Mesenchymal stem cell (in vitro differentiated cells and primary cell): ENCODE data around the gene KRTAP13-2.

Experiments
- DNase-seq: peaks from one replicate; pipeline ENCODE4 v3.0.0-alpha.2; 2013
- H2AFZ ChIP-seq: one replicate; pipeline ENCODE4 v1.6.1; 2013; ENCODE audit warnings: low read depth, mild to moderate bottlenecking, control low read depth, inconsistent platforms, low read length, moderate library complexity
- H2AK5ac ChIP-seq: 2 replicates; pipeline ENCODE4 v1.6.1; 2013; ENCODE audit warnings: low read length, moderate library complexity, mild to moderate bottlenecking, inconsistent platforms; ENCODE audit not compliant: severe bottlenecking
- H2BK120ac ChIP-seq: one replicate; pipeline ENCODE4 v1.6.1; 2013; ENCODE audit warnings: low read depth, mild to moderate bottlenecking, inconsistent platforms, low read length, moderate library complexity
- H2BK12ac ChIP-seq, 2 experiments: one replicate each; pipeline ENCODE4 v1.6.1; 2013; ENCODE audit warnings: inconsistent platforms in 2 of 2, low read length in 2 of 2, mild to moderate bottlenecking in 2 of 2, moderate library complexity in 2 of 2, control low read depth in 1 of 2
- H2BK15ac ChIP-seq: one replicate; pipeline ENCODE4 v1.6.1; 2013; ENCODE audit warnings: mild to moderate bottlenecking, low read depth, inconsistent platforms; ENCODE audit not compliant: poor library complexity, severe bottlenecking
- H2BK5ac ChIP-seq: 2 replicates; pipeline ENCODE4 v1.6.1; 2013; ENCODE audit warnings: low read depth, mild to moderate bottlenecking, low read length, control low read depth, inconsistent platforms; ENCODE audit not compliant: poor library complexity, severe bottlenecking
- H3K14ac ChIP-seq, 2 experiments: one replicate each; pipeline ENCODE4 v1.6.1; 2013; ENCODE audit warnings: inconsistent platforms in 2 of 2, low read length in 2 of 2, control low read depth in 1 of 2, mild to moderate bottlenecking in 1 of 2, moderate library complexity in 1 of 2
- H3K18ac ChIP-seq, 2 experiments: one replicate each; pipeline ENCODE4 v1.6.1; 2013; ENCODE audit warnings: inconsistent platforms in 2 of 2, low read length in 2 of 2, control low read depth in 1 of 2, low read depth in 1 of 2, mild to moderate bottlenecking in 1 of 2
- H3K23ac ChIP-seq, 2 experiments: one replicate each; pipeline ENCODE4 v1.6.1; 2013; ENCODE audit warnings: inconsistent platforms in 2 of 2, low read length in 2 of 2, mild to moderate bottlenecking in 2 of 2, moderate library complexity in 2 of 2, control low read depth in 1 of 2
- H3K27ac ChIP-seq: 2 replicates; pipeline ENCODE4 v1.5.1; 2013; ENCODE audit warnings: mild to moderate bottlenecking, moderate library complexity, low read length, control low read depth, inconsistent platforms; ENCODE audit not compliant: poor library complexity, severe bottlenecking
- H3K27me3 ChIP-seq, 2 experiments: 2 replicates each; pipeline versions ENCODE4 v1.6.1 to v1.7.0; 2013; ENCODE audit warnings: low read length in 2 of 2, mild to moderate bottlenecking in 2 of 2, moderate library complexity in 2 of 2, control low read depth in 1 of 2, inconsistent platforms in 1 of 2; ENCODE audit not compliant: control insufficient read depth in 1 of 2, insufficient read depth in 1 of 2
- H3K36me3 ChIP-seq, 2 experiments: 2 replicates each; pipeline versions ENCODE4 v1.6.1 to v1.7.0; 2013; ENCODE audit warnings: low read length in 2 of 2, control low read depth in 1 of 2, inconsistent platforms in 1 of 2, low read depth in 1 of 2, mild to moderate bottlenecking in 1 of 2; ENCODE audit not compliant: insufficient read depth in 2 of 2, control insufficient read depth in 1 of 2
- H3K4ac ChIP-seq, 2 experiments: one replicate each; pipeline ENCODE4 v1.6.1; 2013; ENCODE audit warnings: inconsistent platforms in 2 of 2, low read length in 2 of 2, mild to moderate bottlenecking in 2 of 2, moderate library complexity in 2 of 2, control low read depth in 1 of 2, low read depth in 1 of 2
- H3K4me1 ChIP-seq: 2 replicates; pipeline ENCODE4 v1.6.1; 2013; ENCODE audit warnings: low read depth, low read length, control low read depth; ENCODE audit not compliant: control insufficient read depth, insufficient read depth
- H3K4me2 ChIP-seq: 2 replicates; pipeline ENCODE4 v1.6.1; 2013; ENCODE audit warnings: low read length, mild to moderate bottlenecking, inconsistent platforms; ENCODE audit not compliant: poor library complexity, severe bottlenecking
- H3K4me3 ChIP-seq, 2 experiments: 2 replicates each; pipeline versions ENCODE4 v1.5.1 to v1.7.0; 2013; ENCODE audit warnings: low read length in 2 of 2, mild to moderate bottlenecking in 2 of 2, control low read depth in 1 of 2, low read depth in 1 of 2; ENCODE audit not compliant: insufficient read depth in 1 of 2
- H3K79me1 ChIP-seq: replicated peaks from 2 replicates; pipeline ENCODE4 v1.6.1; 2013; ENCODE audit warnings: mild to moderate bottlenecking, control low read depth, low read length, inconsistent platforms; ENCODE audit not compliant: poor library complexity, severe bottlenecking
- H3K9ac ChIP-seq: 2 replicates; pipeline ENCODE4 v1.7.0; 2013; ENCODE audit warnings: mild to moderate bottlenecking, low read length, moderate library complexity
- H3K9me3 ChIP-seq: 2 replicates; pipeline ENCODE4 v1.7.0; 2013; ENCODE audit warnings: mild to moderate bottlenecking, low read length; ENCODE audit not compliant: control insufficient read depth
- H4K8ac ChIP-seq: one replicate; pipeline ENCODE4 v1.6.1; 2013; ENCODE audit warnings: inconsistent platforms, mild to moderate bottlenecking, low read length, moderate library complexity
- H4K91ac ChIP-seq: one replicate; pipeline ENCODE4 v1.6.1; 2013; ENCODE audit warnings: mild to moderate bottlenecking, low read length, inconsistent platforms
- WGBS: methylation state at CpG from one replicate; pipeline ENCODE4 v1.1.7; 2013; ENCODE audit warnings: mixed read lengths; 5-methylcytosine and 5-hydroxymethylcytosine counted together

The KRTAP13-2 gene

DNA sequence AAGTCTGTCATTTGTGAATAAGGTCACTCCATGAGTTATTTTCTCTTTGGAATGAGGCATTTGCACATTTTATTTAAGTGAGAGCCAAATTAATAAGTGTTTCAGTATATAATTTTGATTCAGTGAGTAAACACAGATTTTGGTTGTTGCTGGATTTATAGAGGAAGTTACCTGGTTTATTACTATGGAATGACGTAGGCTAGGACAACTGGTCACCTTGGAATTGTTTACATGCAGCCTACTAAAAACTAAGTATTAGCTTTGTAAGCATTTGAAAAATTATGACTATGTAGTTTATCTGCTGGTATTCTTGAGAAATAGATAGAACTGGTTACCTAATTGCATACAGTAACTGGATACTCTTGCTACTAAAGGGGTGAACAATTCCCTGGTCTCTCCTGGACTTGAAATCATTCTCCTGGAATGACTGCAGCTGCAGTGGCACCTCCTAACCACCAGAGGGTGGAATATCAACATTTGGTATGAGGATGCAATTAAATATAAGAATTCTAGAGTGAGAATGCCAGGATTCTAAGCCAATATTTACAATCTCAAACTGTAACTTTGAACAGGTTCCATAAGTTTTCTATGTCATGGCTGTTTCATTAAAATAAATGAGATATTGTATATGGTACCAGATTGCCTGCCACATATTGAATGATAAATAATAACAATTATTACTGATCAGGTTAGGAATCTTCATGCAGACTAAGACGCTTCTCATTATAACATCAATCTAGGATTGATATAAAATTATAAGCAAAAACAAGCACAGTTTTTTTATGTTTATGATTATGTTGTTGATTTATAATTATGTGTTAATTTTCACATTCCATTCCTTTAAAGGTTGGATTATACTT is 31.1 kb downstream of the KRTAP13-2 start:
- Histone ChIP-seq H3K9me3 (no peaks in the 10 kb centered on the region), H3K79me1 (no peaks in the 10 kb centered on the region), H3K4me2 (no peak overlapping the region), H3K4ac (no peak overlapping the region), H2BK120ac (no peak overlapping the region), H3K27ac (no peak overlapping the region), H4K8ac (no peak overlapping the region), H2AK5ac (no peak overlapping the region), H3K27me3 (no peaks in the 10 kb centered on the region), H2BK5ac (no peak overlapping the region), H2BK12ac (no peak overlapping the region), H3K4me1 (peaks cover 1% of the 10 kb centered on the region), H3K14ac (no peak overlapping the region), H3K4me3 (no peak overlapping the region), H2AFZ (no peak overlapping the region), H3K36me3 (no peaks in the 10 kb centered on the region), H3K23ac (no peak overlapping the region), H4K91ac (no peak overlapping the region), H3K18ac (no peak overlapping the region), H2BK15ac (no peak overlapping the region), H3K9ac (no peak overlapping the region)
- peak; percentile 13 for DNase-seq
- WGBS, result 42% methylated on average over 1 of the region's 2 CpGs

DNA sequence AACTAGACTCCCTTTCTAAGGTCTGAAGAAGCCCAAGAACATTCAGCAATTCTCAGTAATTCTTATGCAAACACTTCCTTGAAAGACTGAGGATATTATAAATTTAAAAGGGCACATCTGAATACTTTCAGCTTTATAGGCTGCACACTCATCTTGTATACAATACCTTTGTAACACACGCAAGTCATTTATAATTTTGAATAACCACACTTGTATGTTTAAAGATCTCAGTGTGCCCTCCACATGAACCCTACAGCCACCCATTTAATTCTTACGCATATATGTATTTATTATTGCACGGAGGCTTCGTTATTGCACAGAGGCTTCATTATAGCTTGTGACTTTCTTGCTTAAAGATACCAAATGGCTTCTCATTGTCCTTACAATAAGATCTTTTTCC is 33.4 kb downstream of the KRTAP13-2 start:
- Histone ChIP-seq H3K4me2 (no peak overlapping the region), H4K8ac (no peak overlapping the region), H2BK5ac (no peak overlapping the region), H3K4me3 (no peak overlapping the region), H3K9me3 (no peaks in the 10 kb centered on the region), H3K27me3 (no peaks in the 10 kb centered on the region), H2AK5ac (no peak overlapping the region), H3K23ac (no peak overlapping the region), H3K14ac (no peak overlapping the region), H2BK15ac (no peak overlapping the region), H3K36me3 (no peaks in the 10 kb centered on the region), H3K9ac (no peak overlapping the region), H3K79me1 (no peaks in the 10 kb centered on the region), H4K91ac (no peak overlapping the region), H3K4ac (no peak overlapping the region), H3K27ac (no peak overlapping the region), H2AFZ (no peak overlapping the region), H2BK12ac (no peak overlapping the region), H3K18ac (no peak overlapping the region), H2BK120ac (no peak overlapping the region), H3K4me1 (peaks cover 1% of the 10 kb centered on the region)
- 93% methylated on average over 4 of the region's 4 CpGs for WGBS
- DNase-seq, result no peak

DNA sequence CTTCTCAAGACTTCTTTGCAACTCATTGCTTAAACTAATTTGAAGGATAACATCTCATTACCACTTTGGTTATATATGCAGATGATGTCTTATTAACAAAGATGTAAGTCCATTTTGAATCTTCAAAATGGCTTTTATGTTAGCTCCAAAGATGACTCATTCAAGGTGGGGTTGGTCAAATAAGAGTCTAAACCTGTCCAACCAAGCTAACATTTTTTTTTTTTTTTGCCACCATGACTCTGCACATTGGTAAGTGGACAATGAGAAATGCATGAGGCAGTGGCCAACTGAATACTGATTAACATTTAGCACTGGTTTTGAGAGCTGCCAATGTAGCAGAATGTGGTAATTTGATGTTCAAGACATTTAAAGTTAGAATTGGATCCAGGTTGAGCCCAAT is 34.3 kb downstream of the KRTAP13-2 start:
- no peak overlapping the region for H4K8ac ChIP-seq
- no peak overlapping the region for H2BK5ac ChIP-seq
- peaks cover 1% of the 10 kb centered on the region for H3K4me1 ChIP-seq
- H2AFZ ChIP-seq, result no peak overlapping the region
- no peaks in the 10 kb centered on the region for H3K27me3 ChIP-seq
- H3K4ac ChIP-seq, result no peak overlapping the region
- no peaks in the 10 kb centered on the region for H3K79me1 ChIP-seq
- H2BK15ac ChIP-seq, result no peak overlapping the region
- no peak overlapping the region for H3K4me3 ChIP-seq
- no peak overlapping the region for H2AK5ac ChIP-seq
- H3K14ac ChIP-seq, result no peak overlapping the region
- no peak for DNase-seq
- H3K27ac ChIP-seq, result no peak overlapping the region
- no peak overlapping the region for H3K23ac ChIP-seq
- H3K4me2 ChIP-seq, result no peak overlapping the region
- H3K9ac ChIP-seq, result no peak overlapping the region
- no peak overlapping the region for H2BK120ac ChIP-seq
- H4K91ac ChIP-seq, result no peak overlapping the region
- H2BK12ac ChIP-seq, result no peak overlapping the region
- H3K36me3 ChIP-seq, result no peaks in the 10 kb centered on the region
- H3K9me3 ChIP-seq, result no peaks in the 10 kb centered on the region
- no peak overlapping the region for H3K18ac ChIP-seq

DNA sequence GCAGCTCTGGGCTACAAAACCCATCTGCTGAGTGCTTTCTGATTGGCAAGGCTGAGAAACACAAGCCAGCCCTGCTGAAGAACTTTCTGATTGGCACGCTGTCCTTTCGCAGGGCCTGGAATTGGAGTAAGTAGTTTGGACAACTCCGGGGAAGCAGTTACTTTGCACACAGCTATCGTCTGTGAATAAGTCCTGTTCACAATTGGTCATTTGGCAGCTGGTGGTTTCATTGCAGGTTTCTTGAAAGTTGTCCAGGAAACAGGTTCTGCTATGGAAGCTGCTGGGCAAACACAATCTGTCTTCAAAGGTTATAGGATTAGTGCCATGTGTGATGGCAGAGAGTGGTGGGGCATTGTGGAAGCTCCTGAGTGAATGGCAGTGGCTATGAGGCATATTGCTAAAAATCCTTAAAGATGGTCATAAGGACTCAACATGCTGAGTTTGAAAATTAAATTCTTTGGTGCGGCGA is 34.8 kb downstream of the KRTAP13-2 start, which contains the start of gene KRTAP27-1:
TSS of gene KRTAP27-1 (minus strand) at position 419 of the 469 bp plus-strand sequence. CDS start at position 393, 26 bp downstream.
- H3K14ac ChIP-seq, result no peak within 1 kb of the TSS
- no peak within 1 kb of the TSS for H4K8ac ChIP-seq
- H3K18ac ChIP-seq, result no peak within 1 kb of the TSS
- H2AFZ ChIP-seq, result no peak within 1 kb of the TSS
- H2BK5ac ChIP-seq, result no peak within 1 kb of the TSS
- no peaks in the 10 kb centered on the region for H3K36me3 ChIP-seq
- H4K91ac ChIP-seq, result no peak within 1 kb of the TSS
- no peak within 1 kb of the TSS for H2BK15ac ChIP-seq
- no peaks in the 10 kb centered on the region for H3K9me3 ChIP-seq
- peaks cover 1% of the 10 kb centered on the region for H3K4me1 ChIP-seq
- no peak within 1 kb of the TSS for H3K9ac ChIP-seq
- no peak within 1 kb of the TSS for H3K4me2 ChIP-seq
- no peak within 1 kb of the TSS for H2AK5ac ChIP-seq
- H3K4ac ChIP-seq, result no peak within 1 kb of the TSS
- no peak within 1 kb of the TSS for H3K23ac ChIP-seq
- peak within 1 kb of the TSS; percentile 45 for H3K27ac ChIP-seq
- no peak within 1 kb of the TSS for H2BK12ac ChIP-seq
- H3K79me1 ChIP-seq, result no peaks in the 10 kb centered on the region
- no peaks in the 10 kb centered on the region for H3K27me3 ChIP-seq
- H2BK120ac ChIP-seq, result no peak within 1 kb of the TSS
- no peak within 1 kb of the TSS for H3K4me3 ChIP-seq
- no peak for DNase-seq
- 78% methylated on average over 6 of the region's 6 CpGs for WGBS
